Stimulated activated CD4-positive, alpha-beta T cell treated with anti-CD3 and anti-CD28 coated beads, Interleukin-15, amount 100 ng/mL, for 48 hours (primary cell): Measurements from ENCODE around the gene TXNRD2.

Source experiments
- DNase-seq, 2 donors: peaks; one replicate each; pipeline ENCODE4 v3.0.0-alpha.2; 2020; ENCODE audit warnings: low read depth in 2 of 2

The TXNRD2 gene

DNA sequence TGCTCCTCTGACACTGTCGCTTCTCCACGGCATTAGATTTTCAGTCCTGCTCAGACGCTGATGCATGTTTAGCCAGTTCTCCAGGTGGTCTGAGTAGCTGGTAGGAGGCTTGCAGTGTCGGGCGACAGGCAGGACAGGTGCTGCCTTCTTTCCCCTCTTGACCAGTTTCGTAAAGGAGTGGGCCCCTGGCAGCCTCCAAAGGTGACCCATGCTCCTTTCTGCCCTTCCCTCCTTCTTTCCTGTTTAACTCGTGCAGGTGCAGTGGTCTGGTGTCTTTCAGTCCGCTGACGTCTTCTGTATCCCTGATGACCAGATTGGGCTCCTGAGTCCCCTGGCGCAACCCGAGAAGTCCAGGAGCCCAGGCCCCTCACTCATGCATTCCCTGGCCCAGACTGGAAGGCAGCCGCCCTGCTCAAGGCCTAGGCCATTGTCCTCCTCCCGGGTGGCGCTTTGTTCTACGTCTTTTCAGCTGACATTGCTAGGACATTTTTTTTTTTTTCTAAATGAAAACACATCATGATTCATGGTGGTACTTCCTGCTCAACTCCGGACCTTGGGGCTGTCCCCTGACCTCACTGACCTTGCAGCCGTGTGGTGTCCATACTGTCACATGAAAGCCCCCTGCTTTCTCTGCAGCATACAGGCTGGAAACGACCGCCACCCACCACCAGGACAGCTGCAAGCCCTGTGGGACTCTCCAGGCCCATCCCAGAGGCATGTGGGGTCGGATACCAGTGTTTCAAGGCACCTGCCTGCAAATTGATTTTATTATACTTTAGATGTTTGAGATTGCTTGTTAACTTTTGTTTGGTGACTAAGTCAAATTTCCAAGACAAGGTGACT, 25.5 kb upstream of the TXNRD2 start:
- DNase-seq = no peak

DNA sequence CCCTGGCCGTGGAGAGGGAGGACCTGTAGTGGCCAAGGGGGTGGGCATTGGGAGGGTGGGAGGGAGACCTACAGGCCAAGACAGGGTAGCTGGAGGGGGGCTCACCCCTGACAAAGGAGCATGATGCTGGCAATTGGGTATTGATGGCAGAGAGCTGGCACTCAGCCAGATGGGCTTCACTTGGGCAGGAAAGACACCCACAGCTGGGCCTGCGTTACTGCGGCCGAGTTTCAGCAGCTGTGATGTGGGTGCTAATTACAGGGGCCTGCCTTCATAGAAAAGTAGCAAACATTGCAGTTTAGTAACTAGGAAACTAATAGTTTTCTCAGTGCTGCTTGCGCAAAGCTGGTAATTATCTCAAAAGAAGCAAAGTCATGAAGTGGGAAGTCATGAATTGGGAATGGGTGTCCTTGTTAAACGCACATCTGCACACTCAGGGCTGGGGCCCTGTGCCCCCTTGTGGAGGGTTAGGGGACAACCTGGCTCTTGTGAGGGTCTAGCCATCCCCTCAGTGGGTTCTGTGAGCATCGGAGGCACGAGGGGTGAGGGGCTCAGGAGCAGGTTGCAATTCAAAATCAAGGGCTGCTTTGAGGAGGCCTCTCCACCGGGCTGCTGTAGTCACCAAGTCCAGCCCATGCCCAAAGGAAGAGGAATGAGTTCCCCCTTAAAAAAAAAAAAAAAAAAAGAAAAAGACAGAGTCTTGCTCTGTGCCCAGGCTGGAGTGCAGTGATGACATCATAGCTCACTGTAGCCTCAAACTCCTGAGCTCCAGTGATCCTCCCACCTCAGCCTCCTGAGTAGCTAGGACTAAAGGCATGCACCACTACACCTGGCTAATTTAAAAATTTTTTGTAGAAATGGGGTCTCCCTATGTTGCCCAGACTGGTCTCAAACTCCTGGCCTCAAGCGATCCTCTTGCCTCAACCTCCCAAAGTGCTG, 24.4 kb upstream of the TXNRD2 start:
- DNase-seq = no peak

GRCh38 chr22:19964701-19965386, 23.2 kb upstream of the TXNRD2 start:
- no peak for DNase-seq

- no peak for DNase-seq
These were observed 22.4 kb upstream of the TXNRD2 start for GRCh38 chr22:19963863-19964642.

GRCh38 chr22:19962909-19963806, 21.5 kb upstream of the TXNRD2 start:
- peak in 1 of 2 donors; percentile 50 for DNase-seq

DNA sequence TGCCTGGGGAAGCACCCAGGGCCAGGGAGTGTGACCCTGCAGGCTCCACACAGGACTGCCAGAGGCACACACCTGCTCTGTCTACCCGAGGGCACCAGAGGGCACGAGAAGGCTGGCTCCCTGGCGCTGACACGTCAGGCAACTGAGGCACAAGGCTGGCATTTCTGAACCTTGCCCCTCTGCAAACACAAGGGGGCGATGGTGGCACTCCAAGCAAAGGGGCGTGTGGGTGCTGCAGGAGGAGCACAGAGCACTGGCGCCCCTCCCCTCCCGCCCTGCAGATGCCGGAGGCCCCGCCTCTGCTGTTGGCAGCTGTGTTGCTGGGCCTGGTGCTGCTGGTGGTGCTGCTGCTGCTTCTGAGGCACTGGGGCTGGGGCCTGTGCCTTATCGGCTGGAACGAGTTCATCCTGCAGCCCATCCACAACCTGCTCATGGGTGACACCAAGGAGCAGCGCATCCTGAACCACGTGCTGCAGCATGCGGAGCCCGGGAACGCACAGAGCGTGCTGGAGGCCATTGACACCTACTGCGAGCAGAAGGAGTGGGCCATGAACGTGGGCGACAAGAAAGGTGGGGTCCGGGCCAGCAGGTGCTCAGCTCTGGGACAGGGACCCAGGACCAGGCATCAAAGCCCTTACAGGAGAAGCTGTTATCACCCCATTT, 20.8 kb upstream of the TXNRD2 start:
- peak; percentile 59 to 79 for DNase-seq

GRCh38 chr22:19961868-19962245, 20.2 kb upstream of the TXNRD2 start:
- DNase-seq = no peak

GRCh38 chr22:19961201-19961580, 19.6 kb upstream of the TXNRD2 start:
- DNase-seq = no peak

DNA sequence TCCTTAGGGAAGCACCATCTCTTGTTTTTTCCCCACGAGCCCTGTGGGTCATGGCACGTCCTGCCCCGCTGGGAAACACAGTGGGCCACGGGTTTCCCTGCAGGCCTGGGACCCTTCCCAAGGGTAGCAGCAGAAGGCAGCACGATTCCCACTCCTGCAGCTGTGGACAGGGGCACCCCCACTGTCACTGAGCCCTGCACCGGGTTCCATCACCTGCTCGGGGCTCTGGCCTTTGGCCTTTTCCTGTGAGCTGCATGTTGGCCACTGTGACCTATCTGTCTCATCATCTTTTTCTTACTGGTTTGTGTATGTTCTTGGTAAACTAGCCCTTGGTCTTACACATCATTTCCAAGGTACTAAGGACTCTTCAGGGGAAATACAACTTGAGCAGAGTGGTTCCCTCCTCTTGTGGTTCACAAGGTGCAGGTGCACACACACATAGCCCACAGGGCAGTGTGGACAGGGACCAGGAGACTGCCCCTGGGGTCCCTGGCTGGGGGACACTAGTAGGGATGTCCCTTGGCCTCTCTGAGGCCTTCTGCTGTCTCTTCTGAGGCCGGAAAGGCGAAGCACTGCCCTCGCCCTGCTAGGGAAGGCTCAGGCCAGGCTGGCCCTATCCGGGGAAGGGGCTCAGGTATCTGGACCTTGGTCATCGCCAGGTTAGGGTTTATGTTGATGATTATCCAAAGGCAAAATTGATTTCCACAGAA, 19.0 kb upstream of the TXNRD2 start:
- no peak for DNase-seq

GRCh38 chr22:19959587-19960490, 18.2 kb upstream of the TXNRD2 start:
- no peak for DNase-seq

DNA sequence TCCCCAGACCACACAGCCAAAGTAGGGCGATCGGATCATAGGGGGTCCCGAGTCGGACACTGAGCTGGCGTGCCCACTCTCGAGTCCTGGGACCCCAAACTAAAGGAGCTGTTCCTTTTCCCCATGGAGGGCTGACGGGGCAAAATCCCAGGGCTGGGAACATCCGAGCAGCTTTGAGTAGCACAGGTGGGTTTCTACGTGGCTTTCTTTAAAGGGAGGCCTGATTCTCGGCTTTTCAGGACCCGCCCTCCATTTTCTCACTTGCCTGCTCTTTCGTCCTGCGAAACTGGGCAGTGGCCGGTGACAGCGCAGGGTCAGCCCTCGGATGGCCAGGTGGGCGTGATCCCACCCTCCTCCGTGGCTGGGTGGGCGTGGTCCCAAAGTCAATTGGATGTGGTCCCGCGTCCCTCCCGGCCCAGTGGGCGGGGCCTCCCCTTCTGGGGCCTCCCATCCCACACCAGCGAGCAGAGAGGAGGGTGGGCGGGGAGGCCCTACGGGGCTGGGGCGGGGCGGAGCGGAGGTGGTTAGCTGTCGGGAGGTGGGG, 17.5 kb upstream of the TXNRD2 start:
- no peak for DNase-seq

DNA sequence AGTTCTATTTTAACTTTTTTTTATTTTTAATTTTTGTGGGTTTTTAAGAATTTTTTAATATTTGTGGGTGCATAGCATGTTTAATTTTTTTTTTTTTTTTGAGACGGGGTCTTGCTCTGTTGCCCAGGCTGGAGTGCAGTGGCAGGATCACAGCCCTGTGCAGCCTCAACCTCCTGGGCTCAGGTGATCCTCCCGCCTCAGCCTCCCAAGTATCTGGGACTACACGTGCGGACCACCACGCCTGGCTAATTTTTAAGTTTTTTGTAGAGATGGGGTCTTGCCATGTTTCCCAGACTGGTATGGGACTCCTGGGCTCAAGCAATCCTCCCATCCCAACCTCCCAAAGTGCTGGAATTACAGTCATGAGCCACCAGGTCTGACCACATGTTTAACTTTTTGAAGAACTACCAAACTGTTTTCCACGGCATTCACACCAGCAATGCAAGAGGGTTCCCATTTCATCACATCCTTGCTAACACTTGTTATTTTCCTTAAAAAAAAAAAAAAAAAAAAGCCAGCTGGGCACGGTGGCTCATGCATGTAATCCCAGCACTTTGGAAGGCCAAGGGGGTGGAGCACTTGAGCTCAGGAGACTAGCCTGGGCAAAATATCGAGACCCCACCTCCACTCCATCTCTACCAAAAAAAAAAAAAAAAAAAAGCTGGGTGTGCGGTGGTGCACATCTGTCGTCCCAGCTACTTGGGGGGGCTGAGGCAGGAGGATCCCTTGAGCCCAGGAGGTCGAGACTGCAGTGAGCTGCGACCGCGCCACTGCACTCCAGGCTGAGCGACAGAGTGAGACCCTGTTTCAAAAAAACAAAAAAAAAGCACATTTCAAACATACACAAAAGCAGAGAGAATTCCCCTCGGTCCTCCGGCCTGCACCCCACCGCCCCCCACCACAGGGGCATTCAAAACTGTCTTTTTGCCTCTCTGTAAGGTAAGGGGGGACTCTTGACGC, 16.7 kb upstream of the TXNRD2 start:
- no peak for DNase-seq

DNA sequence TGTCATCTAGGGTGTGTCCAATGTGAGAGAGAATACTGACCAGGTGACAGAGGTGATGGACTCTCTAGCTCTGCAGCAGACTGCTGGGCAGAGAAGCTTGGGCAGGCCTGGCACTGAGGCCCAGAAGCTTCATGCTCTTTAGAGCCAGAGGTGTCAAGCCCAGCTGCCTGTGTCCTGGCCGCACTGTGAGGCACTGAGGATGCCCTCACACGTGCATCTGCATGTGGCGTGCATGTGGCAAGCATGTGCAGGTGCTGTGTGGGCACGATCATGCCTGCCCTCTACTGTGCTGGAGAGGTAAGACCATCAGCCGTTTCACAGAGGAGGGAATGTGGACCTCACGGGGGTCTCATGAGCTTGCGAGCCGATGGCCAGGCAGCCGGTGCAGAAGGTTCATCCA, 15.8 kb upstream of the TXNRD2 start:
- no peak for DNase-seq

DNA sequence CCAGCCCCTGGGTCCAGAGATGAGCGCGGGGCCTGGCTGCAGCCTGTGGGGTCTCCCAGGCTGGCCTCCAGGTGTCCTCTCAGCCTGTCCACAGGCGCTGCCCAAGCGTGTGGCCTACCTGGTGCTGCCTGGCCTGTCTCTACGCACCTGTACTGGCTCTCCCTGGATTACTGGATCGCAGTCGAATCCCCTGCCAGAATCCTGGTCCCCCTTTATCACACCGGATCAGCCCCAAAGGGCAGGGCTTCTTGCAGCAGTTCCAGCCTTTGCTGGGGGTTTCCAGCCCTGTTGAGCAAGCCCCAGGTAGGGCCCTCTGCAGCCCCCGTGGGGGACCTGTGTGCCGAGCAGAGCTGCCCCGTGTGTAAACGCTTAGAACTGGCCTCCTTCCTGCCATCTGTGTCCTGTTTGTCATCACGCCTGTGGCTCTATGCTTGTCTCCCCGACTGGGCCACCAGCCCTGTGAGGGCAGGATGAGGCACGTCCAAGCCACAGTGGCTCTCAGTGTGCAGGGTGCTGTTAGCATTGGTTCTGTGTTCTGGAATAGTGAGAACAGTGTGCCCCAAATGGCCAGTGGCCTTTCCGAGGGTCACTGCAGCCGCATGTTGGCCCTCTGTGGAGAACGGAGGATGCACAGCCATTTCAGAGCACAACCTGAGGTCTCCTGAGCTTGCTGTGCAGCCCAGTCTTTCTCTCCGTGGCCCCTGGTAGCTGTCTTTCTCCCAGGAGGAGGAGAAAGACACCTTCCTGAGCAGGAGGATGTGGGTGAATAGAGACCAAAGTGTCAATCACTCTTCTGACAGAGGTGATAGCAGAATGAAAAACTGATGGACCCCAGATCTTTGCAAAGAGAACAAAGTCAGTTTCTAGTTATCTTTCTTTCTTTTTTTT, 13.9 kb upstream of the TXNRD2 start:
- DNase-seq = no peak

DNA sequence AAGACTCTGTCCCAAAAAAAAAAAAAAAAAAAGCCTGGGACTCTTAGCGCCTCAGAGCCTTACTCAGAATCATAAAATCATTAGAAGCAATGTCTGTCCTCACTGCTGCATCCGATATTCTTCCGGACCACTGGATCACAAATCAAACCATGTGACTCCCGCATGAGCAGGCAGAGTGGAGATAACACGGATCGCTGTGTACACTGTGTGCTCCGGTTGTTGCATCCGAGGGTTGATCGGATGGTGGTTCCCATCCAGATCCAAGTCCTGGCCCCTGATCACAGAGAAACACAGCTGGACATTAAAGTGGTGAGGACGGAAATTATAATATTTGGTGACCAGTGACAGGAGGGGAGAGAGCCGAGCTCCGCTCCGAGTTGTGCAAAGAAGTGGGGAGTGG, 9.7 kb upstream of the TXNRD2 start:
- DNase-seq = no peak
